Right ventricle myocardium superior (tissue), 1 donor: ENCODE results near the gene GATC. TPM values are rescaled to one million over a fixed set of nuclear protein-coding genes. Genes with fewer than 3 reads are reported as not detected.
A peak's percentile ranks its signal among the peaks of the same experiment; 100 is the strongest.
"Not testable (repeated sequence)": the region's sequence is repeated elsewhere in the genome, so short reads cannot be mapped to it uniquely, and the experiment has no call there.

Experiments used
- ATAC-seq: fragments of 200-7000 bp; cut with Tn5 transposase; one replicate; pipeline ENCODE4 v1.9.1; 2020; ENCODE audit warnings: mild to moderate bottlenecking; ENCODE audit not compliant: poor library complexity
- DNase-seq: peaks from one replicate; pipeline ENCODE4 v3.0.0-alpha.2; 2020
- intact Hi-C: fragments of 100-400 bp; cut with DNase I; formaldehyde crosslinking; loops from one replicate; pipeline ENCODE4 v1.11.2; 2022
- total RNA-seq: library from RNA; stranded (reverse); fragmentation: NEBNext Ultra II Directional; extraction: Animal tissue kit (Norgen Biotek cat#: 25700); gene quantifications from one replicate; pipeline ENCODE4 v1.2.1, GENCODE V29; 2021
- donor health status: DM: no; HTN: yes; CAD: no; lungs with severe emphysema.

The GATC gene
- total RNA-seq, 1 donor from 2014 or later, result 13.0 TPM

DNA sequence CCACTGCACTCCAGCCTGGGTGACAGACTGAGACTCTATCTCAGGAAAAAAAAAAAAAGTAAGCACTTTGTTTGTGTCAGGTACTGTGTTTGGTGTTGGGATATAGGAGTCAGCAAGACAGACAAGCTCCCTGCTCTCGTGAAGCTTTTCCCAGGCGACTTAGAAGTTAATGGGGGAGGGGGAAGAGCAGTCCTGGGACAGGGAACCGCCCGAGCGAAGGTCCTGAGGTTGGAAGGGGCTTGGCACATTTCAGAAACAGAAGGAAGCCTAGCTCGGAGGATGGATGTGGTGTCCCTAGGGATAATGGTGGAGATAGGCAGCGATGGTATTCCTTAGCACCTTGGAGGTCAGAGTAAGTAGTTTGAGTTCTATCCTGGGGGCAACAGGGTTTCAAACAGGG lies 16.9 kb upstream of the GATC start:
- ATAC-seq (no peak), DNase-seq (no peak)
- intact Hi-C loops, result no loop called here

DNA sequence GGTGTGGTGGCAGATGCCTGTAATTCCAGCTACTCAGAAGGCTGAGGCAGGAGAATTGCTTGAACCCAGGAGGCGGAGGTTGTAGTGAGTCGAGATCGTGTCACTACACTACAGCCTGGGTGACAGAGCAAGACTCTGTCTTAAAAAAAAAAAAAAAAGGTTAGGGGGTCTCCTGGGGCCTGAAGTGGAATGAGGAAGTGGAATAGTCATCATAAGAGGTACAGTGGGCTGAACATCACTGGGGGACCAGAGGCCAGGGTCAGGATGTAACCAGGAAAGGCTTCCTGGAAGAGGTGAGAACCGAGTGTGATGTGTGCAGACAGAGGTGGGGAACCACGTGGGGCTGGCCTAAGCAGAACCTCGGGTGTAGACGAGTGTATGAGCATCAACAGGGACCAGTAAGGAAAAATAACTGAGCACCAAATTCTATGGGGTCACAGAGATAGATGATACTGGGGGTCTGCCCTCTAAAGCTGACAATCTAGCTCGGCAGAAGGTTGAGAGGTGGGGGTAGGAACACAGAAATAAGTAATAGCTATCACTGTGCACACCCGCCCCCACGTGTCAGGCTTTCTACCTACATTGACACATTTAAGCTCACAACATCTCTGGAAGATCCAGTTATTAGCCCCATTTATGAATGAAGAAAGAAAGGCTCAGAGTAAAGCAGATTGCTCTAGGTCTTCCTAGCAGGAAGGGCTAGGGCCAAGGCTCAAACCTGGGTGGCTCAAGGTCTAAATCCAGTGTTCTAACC lies 13.3 kb upstream of the GATC start:
- ATAC-seq (no peak), DNase-seq (no peak)
- intact Hi-C loops, result loop anchor here (10.0 kb wide), 1 partner anchor 108 kb away; the partner anchor contains the start of gene PLA2G1B

DNA sequence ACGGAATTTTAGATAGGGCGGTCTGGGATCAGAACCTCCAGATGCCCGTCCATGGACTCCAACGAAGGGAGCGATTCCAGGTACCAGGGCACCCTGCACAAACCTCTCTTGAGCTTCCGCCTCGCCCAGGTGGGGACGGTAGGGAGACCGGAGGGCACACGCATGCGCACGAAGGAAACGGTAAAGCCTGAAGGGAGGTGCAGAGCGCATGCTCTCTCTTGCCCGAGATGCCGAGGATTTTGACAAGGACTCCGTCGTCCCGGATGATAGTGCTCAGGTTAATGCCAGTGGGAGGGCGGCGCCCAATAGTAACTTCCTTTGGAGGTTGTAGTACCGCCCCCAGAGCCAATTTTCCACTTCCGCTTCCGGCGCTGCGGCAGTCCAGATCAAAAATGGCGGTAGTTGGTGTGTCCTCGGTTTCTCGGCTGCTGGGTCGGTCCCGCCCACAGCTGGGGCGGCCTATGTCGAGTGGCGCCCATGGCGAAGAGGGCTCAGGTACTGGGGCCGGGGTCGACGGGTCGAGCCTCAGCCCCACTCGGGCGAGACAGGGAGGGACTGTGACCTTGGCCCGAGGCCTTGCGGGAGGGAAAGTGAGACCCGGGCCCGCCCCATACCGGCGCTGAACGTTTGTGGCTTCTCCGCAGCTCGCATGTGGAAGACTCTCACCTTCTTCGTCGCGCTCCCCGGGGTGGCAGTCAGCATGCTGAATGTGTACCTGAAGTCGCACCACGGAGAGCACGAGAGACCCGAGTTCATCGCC lies 8.3 kb upstream of the GATC start, which contains the start of gene COX6A1:
COX6A1 (plus strand) TSS at position 379 of the 760 bp plus-strand sequence; CDS start at position 393, 14 bp downstream.
- intact Hi-C loops, result loop anchor here (10.0 kb wide), 1 partner anchor 113 kb away; the partner anchor contains the start of gene PLA2G1B
- ATAC-seq, result peak; percentile 98
- peak; percentile 96 for DNase-seq

DNA sequence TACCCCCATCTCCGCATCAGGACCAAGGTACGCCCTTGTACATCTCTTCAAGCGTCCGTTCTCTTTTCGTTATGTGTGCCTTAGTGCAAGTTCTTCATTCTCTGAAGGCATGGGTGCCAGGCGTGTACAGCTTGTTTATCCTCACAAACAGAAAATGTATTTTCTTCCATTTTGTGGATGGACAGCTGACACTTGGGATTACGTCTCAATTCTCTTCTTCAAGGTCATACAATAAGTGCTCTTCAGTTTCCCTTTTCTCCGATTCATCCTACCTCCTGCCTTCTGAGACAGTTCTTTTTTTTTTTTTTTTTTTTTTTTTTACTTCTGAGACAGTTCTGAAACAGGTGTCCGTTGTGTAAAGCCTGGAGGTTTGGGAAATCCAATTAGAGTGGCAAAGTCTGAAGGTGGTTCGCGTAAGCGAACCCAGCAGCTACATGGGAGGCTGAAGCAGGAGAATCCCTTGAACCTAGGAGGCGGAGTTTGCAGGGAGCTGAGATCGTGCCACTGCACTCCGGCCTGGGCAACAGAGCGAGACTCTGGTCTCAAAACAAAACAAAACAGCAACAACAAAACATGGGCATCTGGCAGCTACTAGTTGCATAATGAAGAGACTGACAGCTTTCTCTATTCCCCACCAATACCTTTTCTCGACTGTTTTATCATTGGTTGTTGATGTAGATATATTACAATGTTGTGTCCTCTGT lies 7.6 kb upstream of the GATC start:
- DNase-seq (no peak), ATAC-seq (peak; percentile 19)
- intact Hi-C loops, result loop anchor here (10.0 kb wide), 1 partner anchor 114 kb away; the partner anchor contains the start of gene PLA2G1B

DNA sequence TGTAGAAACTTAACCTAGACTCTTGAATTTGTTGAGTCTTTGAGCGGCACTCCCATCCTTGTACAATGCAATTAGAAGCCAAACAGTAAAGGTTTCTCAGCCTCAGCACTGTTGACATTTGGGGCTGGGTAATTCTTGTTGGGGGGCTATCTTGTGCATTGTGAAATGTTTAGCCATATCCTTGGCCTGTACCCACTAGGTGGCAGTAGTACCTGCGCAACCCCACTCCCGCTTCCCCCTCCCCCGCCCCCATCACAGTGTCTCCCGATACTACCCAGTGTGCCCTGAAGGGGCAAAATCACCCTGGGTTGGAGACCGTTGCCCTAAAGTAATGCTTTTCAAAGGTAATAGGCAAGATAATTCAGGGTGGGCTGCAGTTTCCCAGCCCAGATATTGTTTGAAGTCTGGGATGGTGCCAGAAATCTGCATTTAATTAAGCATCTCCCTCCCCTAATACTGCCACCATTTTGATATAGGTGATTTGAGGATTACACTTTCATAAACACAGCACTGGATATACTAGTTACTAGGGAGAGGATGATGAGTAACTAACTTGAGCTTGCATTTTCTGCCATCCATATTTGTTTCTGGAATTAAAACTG lies 6.5 kb upstream of the GATC start:
- DNase-seq (no peak), ATAC-seq (peak; percentile 46)
- intact Hi-C loops, result loop anchor here (10.0 kb wide), 1 partner anchor 115 kb away; the partner anchor contains the start of gene PLA2G1B

- intact Hi-C loops, result no loop called here
- DNase-seq (no peak), ATAC-seq (no peak)
Observed at GRCh38 chr12:120444676-120445075, 1.6 kb upstream of the GATC start.

GRCh38 chr12:120446844-120447178 lies 567 bp downstream of the GATC start:
- DNase-seq, ATAC-seq, intact Hi-C loops: not testable (repeated sequence)

GRCh38 chr12:120447992-120448391 lies 1.7 kb downstream of the GATC start:
- intact Hi-C loops, result no loop called here
- no peak for ATAC-seq
- DNase-seq, result no peak

- ATAC-seq, intact Hi-C loops, DNase-seq: not testable (repeated sequence)
Observed at GRCh38 chr12:120452524-120452923, 6.3 kb downstream of the GATC start.

DNA sequence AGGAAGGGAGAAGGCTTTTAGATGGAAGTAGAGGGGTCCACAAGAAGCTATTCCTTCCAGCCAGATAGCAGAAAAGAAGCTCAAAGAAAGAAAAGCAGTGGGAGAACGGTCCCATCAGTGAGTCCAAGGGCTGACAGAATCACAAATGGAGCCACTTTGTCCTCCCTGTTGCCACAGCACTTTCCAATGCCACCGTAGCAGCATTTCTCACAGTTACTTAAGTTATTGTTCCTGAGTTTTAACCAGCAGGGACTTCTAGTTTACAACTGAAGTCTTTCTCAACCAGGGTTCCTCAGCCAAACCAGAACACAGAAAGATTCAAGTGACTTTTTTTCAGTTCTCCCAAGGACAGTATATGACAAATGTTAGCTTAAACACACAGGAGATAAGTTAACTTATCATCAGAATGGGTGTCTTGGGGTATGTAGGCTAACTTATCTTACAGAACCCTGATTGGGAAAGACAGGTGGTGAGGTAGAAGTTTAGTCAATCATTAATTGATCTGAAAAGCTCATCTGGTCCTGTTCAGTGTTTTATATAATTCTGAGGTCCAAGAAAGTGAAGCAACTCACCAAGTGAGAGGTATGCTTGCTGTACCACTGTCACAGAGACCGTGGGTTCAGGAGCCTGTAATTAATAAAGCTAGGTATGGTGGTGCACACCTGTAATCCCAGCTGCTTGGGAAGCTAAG lies 7.0 kb downstream of the GATC start:
- no peak for DNase-seq
- intact Hi-C loops, result no loop called here
- ATAC-seq, result no peak

- ATAC-seq (no peak), DNase-seq (no peak)
- intact Hi-C loops, result no loop called here
Observed at GRCh38 chr12:120453977-120454376, 7.7 kb downstream of the GATC start.

- no peak for ATAC-seq
- no peak for DNase-seq
- intact Hi-C loops, result no loop called here
Observed at GRCh38 chr12:120455302-120455701, 9.1 kb downstream of the GATC start.

- ATAC-seq (no peak), DNase-seq (no peak)
- intact Hi-C loops, result no loop called here
Observed at GRCh38 chr12:120457133-120457532, 10.9 kb downstream of the GATC start.

- no peak for DNase-seq
- no peak for ATAC-seq
- intact Hi-C loops, result no loop called here
Observed at GRCh38 chr12:120460157-120460556, 13.9 kb downstream of the GATC start.

- intact Hi-C loops, result no loop called here
- DNase-seq, result no peak
- no peak for ATAC-seq
Observed at GRCh38 chr12:120462099-120462640, 15.9 kb downstream of the GATC start.

GRCh38 chr12:120463712-120464111 lies 17.5 kb downstream of the GATC start:
- DNase-seq, result no peak
- ATAC-seq, result no peak
- intact Hi-C loops, result no loop called here

DNA sequence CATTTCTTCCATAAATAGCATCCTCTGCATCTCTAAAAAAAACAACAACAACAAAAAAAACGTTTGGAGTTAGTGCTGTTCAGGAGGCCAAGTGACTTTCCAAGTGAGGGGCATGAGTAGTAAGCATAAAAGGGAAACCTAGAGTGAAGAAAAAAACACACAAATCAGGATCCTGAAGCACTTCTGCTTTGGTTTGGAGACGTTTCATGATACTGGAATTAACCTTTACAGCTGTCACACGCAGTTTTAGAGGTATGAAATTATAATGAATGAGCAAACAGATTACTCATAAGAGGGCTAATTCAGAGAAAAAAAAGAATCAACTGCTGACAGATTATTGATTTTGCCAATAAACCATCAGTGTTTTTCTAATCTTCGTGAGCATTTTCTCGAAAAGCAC lies 19.5 kb downstream of the GATC start:
- no peak for DNase-seq
- no peak for ATAC-seq
- intact Hi-C loops, result no loop called here
